Right atrium auricular region (tissue), 2 donors: ENCODE results near the gene CAPN10. TPM values are rescaled to one million over a fixed set of nuclear protein-coding genes. Genes with fewer than 3 reads are reported as not detected.

Experiments
- DNase-seq: peaks from one replicate; pipeline ENCODE4 v3.0.0-alpha.2; 2019; ENCODE audit warnings: low spot score
- H3K27ac ChIP-seq, 2 donors: fragments of 200-600 bp; sonication (generic); 1 replicate in 1 of 2; 2 replicates in 1 of 2; pipeline ENCODE4 v1.5.1; 2016 to 2019
- H3K27me3 ChIP-seq, 2 donors: fragments of 200-600 bp; sonication (generic); one replicate each; pipeline versions ENCODE4 v1.5.1 to v1.6.0; 2017 to 2019
- H3K36me3 ChIP-seq: fragments of 200-600 bp; sonication (generic); one replicate; pipeline ENCODE4 v1.5.1; 2016
- H3K4me1 ChIP-seq, 2 donors: fragments of 200-600 bp; sonication (generic); one replicate each; pipeline versions ENCODE4 v1.5.1 to v1.6.0; 2017 to 2019
- H3K4me3 ChIP-seq, 2 donors: fragments of 200-600 bp; sonication (generic); 1 replicate in 1 of 2; 2 replicates in 1 of 2; pipeline ENCODE4 v1.5.1; 2017 to 2019; ENCODE audit warnings: mild to moderate bottlenecking in 1 of 2, moderate library complexity in 1 of 2
- H3K9me3 ChIP-seq, 2 donors: fragments of 200-600 bp; sonication (generic); one replicate each; pipeline ENCODE4 v1.5.1; 2019
- CTCF ChIP-seq, 2 donors: fragments of 200-600 bp; sonication (generic); IDR thresholded peaks; one replicate each; pipeline ENCODE4 v1.5.1; 2019; ENCODE audit warnings: antibody characterized with exemption in 2 of 2
- total RNA-seq, 2 donors: library from RNA; depleted of rRNA; stranded (reverse); fragments of >200 nt; gene quantifications; one replicate each; pipeline ENCODE4 v1.1.0, GENCODE V29; 2016

Gene CAPN10
- total RNA-seq, 2 donors from 2014 or later: 14.1 to 14.6 TPM

DNA sequence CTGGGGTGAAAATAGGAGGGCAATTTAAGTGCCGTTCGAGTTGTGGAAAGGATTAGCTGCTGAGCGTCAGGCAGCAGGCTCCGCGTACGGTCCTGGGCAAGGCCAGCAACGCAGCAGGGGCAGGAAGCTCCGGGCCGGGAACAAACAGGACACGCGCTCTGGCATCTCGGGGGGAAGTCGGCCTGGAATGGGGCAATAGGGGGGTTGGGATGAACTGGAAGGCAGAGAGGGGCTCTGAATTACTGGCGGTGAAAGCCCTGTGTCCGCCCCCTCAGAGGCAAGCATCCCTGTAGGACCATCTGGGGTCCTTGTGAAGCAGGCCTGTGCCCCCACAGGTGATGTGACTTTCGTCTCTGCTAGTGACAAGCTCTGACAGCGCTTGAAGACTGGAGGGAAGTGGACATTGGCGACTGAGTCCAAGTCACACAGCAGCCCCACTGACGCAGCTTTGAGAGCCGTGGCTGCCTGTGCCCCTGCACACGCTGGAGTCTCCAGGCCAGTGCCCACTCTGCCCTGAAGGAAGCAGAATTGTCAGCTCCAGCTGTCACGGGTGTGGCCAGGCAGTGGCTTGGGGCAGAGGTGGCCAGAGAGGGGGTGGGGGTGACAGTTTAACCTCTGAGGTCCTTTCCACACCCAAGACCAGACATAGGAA, 61.1 kb downstream of the CAPN10 start:
- no peaks in the 10 kb centered on the region for H3K27me3 ChIP-seq
- peak; percentile 36 for DNase-seq

GRCh38 chr2:240648155-240648649, 61.7 kb downstream of the CAPN10 start:
- Histone ChIP-seq H3K4me1 (no peaks in the 10 kb centered on the region), H3K9me3 (no peaks in the 10 kb centered on the region), H3K4me3 (no peak overlapping the region), H3K27ac (no peak overlapping the region), H3K36me3 (no peaks in the 10 kb centered on the region), H3K27me3 (no peaks in the 10 kb centered on the region)
- no peak for TF ChIP-seq CTCF (IDR thresholded peaks at IDR 0.05)
- peak; percentile 40 for DNase-seq

More for the DNA sequence above, 61.1 kb downstream of the CAPN10 start:
- TF ChIP-seq CTCF (IDR thresholded peaks at IDR 0.05): no peak
- Histone ChIP-seq H3K27ac (no peak overlapping the region), H3K4me1 (no peaks in the 10 kb centered on the region), H3K9me3 (no peaks in the 10 kb centered on the region), H3K36me3 (no peaks in the 10 kb centered on the region), H3K4me3 (no peak overlapping the region)

Other genes starting within 250 kb of the CAPN10 start
- 100 to 1,000 TPM in 1 of 2 donors, 10 to 100 TPM in 1; 77.4 to 103 TPM for gene GPC1, start 151.1 kb upstream of the CAPN10 start, total RNA-seq
- 1 to 10 TPM; 3.7 to 7.9 TPM for gene ANKMY1, start 28.7 kb upstream of the CAPN10 start, total RNA-seq
- gene DUSP28, start 26.4 kb upstream of the CAPN10 start, total RNA-seq: 10 to 100 TPM; 12.0 to 17.5 TPM
- 10 to 100 TPM; 62.0 to 76.3 TPM for gene RNPEPL1, start 18.2 kb upstream of the CAPN10 start, total RNA-seq
- gene GPR35, start 38.7 kb downstream of the CAPN10 start, total RNA-seq: under 1 TPM; 0.56 to 0.86 TPM
- not detected for gene AQP12B, start 96.2 kb downstream of the CAPN10 start, total RNA-seq
- not detected for gene AQP12A, start 105.1 kb downstream of the CAPN10 start, total RNA-seq
- 10 to 100 TPM; 41.8 to 43.7 TPM for gene KIF1A, start 233.5 kb downstream of the CAPN10 start, total RNA-seq